ENCODE data around the gene DOP1B. TPM values are rescaled to one million over a fixed set of nuclear protein-coding genes. Genes with fewer than 3 reads are reported as not detected.

DOP1B gene
- total RNA-seq, 1 donor from 2014 or later: 26.1 TPM

DNA sequence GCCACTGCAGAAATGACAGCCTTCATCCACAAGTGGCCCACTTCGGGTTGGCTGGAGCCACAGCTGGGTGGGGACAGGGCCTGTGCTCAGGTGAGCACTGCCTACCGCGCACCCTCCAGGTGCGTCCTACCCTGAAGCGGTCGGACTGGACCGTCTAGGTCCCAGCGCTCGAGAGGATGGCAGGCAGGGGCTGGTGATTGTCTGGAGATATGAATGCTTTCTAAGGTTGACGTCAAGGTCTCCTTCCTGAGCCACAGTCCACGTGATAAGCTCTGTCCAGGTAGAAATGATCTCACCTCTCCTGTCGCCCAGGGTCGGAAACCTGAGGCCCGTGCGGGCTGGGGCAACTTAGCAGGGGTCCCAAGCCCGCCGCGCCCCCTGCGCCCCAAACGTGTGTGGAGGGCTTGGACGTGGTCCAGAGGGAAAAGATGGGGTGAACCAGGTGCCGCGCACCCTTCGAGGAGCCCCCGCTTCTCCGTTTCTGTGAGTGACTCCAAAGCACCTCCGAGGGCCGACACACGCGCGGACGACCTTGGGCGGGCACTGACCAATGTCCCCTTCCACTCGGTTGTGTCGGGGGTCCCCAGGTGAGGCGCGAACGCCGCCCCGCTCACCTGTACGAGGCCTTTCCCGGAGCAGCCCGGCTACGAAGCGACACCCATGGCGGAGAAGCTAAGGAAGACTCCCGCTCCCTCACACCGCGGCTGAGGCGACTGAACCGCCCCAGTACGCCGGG is 853 bp upstream of the DOP1B start:
- no peak for TF ChIP-seq EZH2 (IDR thresholded peaks at IDR 0.05; ENCODE audit: insufficient read depth, low read length)
- TF ChIP-seq, protein P1, sequence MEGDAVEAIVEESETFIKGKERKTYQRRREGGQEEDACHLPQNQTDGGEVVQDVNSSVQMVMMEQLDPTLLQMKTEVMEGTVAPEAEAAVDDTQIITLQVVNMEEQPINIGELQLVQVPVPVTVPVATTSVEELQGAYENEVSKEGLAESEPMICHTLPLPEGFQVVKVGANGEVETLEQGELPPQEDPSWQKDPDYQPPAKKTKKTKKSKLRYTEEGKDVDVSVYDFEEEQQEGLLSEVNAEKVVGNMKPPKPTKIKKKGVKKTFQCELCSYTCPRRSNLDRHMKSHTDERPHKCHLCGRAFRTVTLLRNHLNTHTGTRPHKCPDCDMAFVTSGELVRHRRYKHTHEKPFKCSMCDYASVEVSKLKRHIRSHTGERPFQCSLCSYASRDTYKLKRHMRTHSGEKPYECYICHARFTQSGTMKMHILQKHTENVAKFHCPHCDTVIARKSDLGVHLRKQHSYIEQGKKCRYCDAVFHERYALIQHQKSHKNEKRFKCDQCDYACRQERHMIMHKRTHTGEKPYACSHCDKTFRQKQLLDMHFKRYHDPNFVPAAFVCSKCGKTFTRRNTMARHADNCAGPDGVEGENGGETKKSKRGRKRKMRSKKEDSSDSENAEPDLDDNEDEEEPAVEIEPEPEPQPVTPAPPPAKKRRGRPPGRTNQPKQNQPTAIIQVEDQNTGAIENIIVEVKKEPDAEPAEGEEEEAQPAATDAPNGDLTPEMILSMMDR (IDR thresholded peaks at IDR 0.05; ENCODE audit: insufficient read depth, low read depth, low read length): no peak
- Mint-ChIP-seq H3K27ac (ENCODE audit: unreplicated experiment) (no peak overlapping the region), H3K4me3 (ENCODE audit: unreplicated experiment) (peak overlapping the region; percentile 80), H3K36me3 (ENCODE audit: low read depth, unreplicated experiment) (peaks cover 2% of the 10 kb centered on the region), H3K9me3 (ENCODE audit: unreplicated experiment) (no peaks in the 10 kb centered on the region), H3K4me1 (ENCODE audit: low read depth, unreplicated experiment) (peaks cover 5% of the 10 kb centered on the region), H3K27me3 (ENCODE audit: low read depth, unreplicated experiment) (no peaks in the 10 kb centered on the region)
- Histone ChIP-seq H3K9me3 (ENCODE audit: insufficient read depth, low read depth, low read length) (no peaks in the 10 kb centered on the region), H3K36me3 (ENCODE audit: insufficient read depth, low read length) (peaks cover 3% of the 10 kb centered on the region), H3K4me1 (ENCODE audit: insufficient read depth, low read length) (peaks cover 10% of the 10 kb centered on the region), H3K4me3 (ENCODE audit: insufficient read depth, low read depth, low read length) (peak overlapping the region; percentile 73), H3K9ac (ENCODE audit: low read length) (peak overlapping the region; percentile 85), H3K79me2 (ENCODE audit: insufficient read depth, low read length) (peaks cover 33% of the 10 kb centered on the region), H3K27me3 (ENCODE audit: insufficient read depth, low read length) (no peaks in the 10 kb centered on the region), H3K4me2 (ENCODE audit: low read length) (peak overlapping the region; percentile 97), H2AFZ (ENCODE audit: low read depth, low read length) (peak overlapping the region; percentile 90), H3K27ac (ENCODE audit: low read depth, low read length) (peak overlapping the region; percentile 25), H4K20me1 (ENCODE audit: insufficient read depth, low read length) (peaks cover 8% of the 10 kb centered on the region)
- FAIRE-seq: no peak
- no peak for DNase-seq (ENCODE audit: low read depth)

DNA sequence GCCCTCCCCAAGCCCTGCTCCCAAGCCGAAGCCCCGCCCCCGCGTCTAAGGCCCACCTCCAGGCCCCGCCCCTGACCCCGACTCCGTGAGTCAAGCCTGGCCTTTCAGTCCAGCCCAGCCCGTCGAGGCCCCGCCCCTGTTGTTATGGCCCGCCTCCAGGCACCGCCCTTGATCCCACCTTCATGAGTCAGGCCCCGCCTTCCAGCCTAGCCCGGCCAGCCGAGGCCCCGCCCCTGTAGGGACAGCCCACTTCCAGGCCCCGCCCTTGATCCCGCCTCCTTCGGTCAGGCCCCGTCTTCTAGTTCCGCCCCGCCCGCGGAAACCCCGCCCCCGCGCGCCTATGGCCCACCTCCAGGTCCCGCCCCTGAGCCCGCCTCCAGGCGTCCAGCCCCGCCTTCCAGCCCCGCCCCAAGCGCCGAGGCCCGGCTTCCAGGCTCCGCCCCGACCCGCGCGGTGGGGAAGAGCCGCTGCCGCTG is 247 bp upstream of the DOP1B start:
- H3K36me3 ChIP-seq (ENCODE audit: insufficient read depth, low read length): peaks cover 3% of the 10 kb centered on the region
- H3K4me3 ChIP-seq (ENCODE audit: insufficient read depth, low read depth, low read length): peak overlapping the region; percentile 73
- Mint-ChIP-seq H3K4me1 (ENCODE audit: low read depth, unreplicated experiment) (peaks cover 5% of the 10 kb centered on the region), H3K9me3 (ENCODE audit: unreplicated experiment) (no peaks in the 10 kb centered on the region), H3K4me3 (ENCODE audit: unreplicated experiment) (peak overlapping the region; percentile 80), H3K27ac (ENCODE audit: unreplicated experiment) (no peak overlapping the region), H3K36me3 (ENCODE audit: low read depth, unreplicated experiment) (peaks cover 2% of the 10 kb centered on the region), H3K27me3 (ENCODE audit: low read depth, unreplicated experiment) (no peaks in the 10 kb centered on the region)
- FAIRE-seq: no peak
- no peak for TF ChIP-seq EZH2 (IDR thresholded peaks at IDR 0.05; ENCODE audit: insufficient read depth, low read length)
- H3K9ac ChIP-seq (ENCODE audit: low read length): peak overlapping the region; percentile 85
- H3K27me3 ChIP-seq (ENCODE audit: insufficient read depth, low read length): no peaks in the 10 kb centered on the region
- peaks cover 11% of the 10 kb centered on the region for H4K20me1 ChIP-seq (ENCODE audit: insufficient read depth, low read length)
- H3K79me2 ChIP-seq (ENCODE audit: insufficient read depth, low read length): peaks cover 39% of the 10 kb centered on the region
- H3K27ac ChIP-seq (ENCODE audit: low read depth, low read length): peak overlapping the region; percentile 64
- H3K4me2 ChIP-seq (ENCODE audit: low read length): peak overlapping the region; percentile 97
- H3K4me1 ChIP-seq (ENCODE audit: insufficient read depth, low read length): peaks cover 10% of the 10 kb centered on the region
- peak overlapping the region; percentile 90 for H2AFZ ChIP-seq (ENCODE audit: low read depth, low read length)
- H3K9me3 ChIP-seq (ENCODE audit: insufficient read depth, low read depth, low read length): no peaks in the 10 kb centered on the region
- DNase-seq (ENCODE audit: low read depth): peak; percentile 85

DNA sequence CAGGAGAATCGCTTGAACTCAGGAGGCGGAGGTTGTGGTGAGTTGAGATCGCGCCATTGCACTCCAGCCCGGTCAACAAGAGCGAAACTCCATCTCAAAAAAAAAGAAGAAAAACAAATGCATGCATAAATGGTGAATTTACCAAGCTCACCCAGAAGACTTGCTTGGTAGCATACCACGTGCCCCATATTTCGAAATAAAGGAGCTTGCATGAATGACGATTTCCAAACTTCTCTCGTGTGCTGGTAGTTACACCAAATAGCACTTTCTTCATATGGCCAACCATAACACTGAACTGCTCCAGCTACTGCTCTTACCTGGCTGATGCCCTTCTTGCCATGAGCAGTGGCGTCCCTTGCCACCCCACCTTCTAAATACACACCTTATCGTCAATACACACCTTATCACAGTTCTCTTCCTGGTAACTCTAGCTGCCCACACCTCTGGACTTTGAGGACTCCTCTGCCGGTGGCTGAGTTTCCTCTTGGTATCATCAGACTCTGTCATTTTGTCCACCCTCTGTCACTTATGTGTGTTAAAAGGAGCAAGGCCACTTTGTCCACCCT is 2.8 kb downstream of the DOP1B start:
- Mint-ChIP-seq H3K27ac (ENCODE audit: unreplicated experiment) (no peak overlapping the region), H3K27me3 (ENCODE audit: low read depth, unreplicated experiment) (no peaks in the 10 kb centered on the region), H3K9me3 (ENCODE audit: unreplicated experiment) (no peaks in the 10 kb centered on the region), H3K36me3 (ENCODE audit: low read depth, unreplicated experiment) (peaks cover 4% of the 10 kb centered on the region), H3K4me3 (ENCODE audit: unreplicated experiment) (no peak overlapping the region), H3K4me1 (ENCODE audit: low read depth, unreplicated experiment) (peaks cover 10% of the 10 kb centered on the region)
- Histone ChIP-seq H3K27me3 (ENCODE audit: insufficient read depth, low read length) (no peaks in the 10 kb centered on the region), H3K36me3 (ENCODE audit: insufficient read depth, low read length) (peaks cover 3% of the 10 kb centered on the region), H3K79me2 (ENCODE audit: insufficient read depth, low read length) (peaks cover 68% of the 10 kb centered on the region), H3K4me1 (ENCODE audit: insufficient read depth, low read length) (peaks cover 10% of the 10 kb centered on the region), H4K20me1 (ENCODE audit: insufficient read depth, low read length) (peaks cover 35% of the 10 kb centered on the region), H2AFZ (ENCODE audit: low read depth, low read length) (no peak overlapping the region), H3K4me3 (ENCODE audit: insufficient read depth, low read depth, low read length) (no peak overlapping the region), H3K9ac (ENCODE audit: low read length) (no peak overlapping the region), H3K4me2 (ENCODE audit: low read length) (no peak overlapping the region), H3K27ac (ENCODE audit: low read depth, low read length) (no peak overlapping the region), H3K9me3 (ENCODE audit: insufficient read depth, low read depth, low read length) (no peaks in the 10 kb centered on the region)
- DNase-seq (ENCODE audit: low read depth) (no peak), FAIRE-seq (no peak)
- TF ChIP-seq, protein P1 (IDR thresholded peaks at IDR 0.05; ENCODE audit: insufficient read depth, low read depth, low read length): no peak
- TF ChIP-seq EZH2 (IDR thresholded peaks at IDR 0.05; ENCODE audit: insufficient read depth, low read length): no peak

Measured in astrocyte (in vitro differentiated cells and primary cell).